Neuronal stem cell (in vitro differentiated cells): ENCODE measurements around the gene CEP112.

Experiments used
- DNase-seq: peaks from one replicate; pipeline ENCODE4 v3.0.0-alpha.2; 2013; ENCODE audit warnings: low spot score
- H2AFZ ChIP-seq: one replicate; pipeline ENCODE4 v1.6.1; 2013; ENCODE audit warnings: mild to moderate bottlenecking, low read length, inconsistent platforms
- H2AK5ac ChIP-seq: 2 replicates; pipeline ENCODE4 v1.6.1; 2013; ENCODE audit warnings: low read depth, mild to moderate bottlenecking, inconsistent platforms, low read length, moderate library complexity, mixed read lengths
- H2BK120ac ChIP-seq: 2 replicates; pipeline ENCODE4 v1.6.1; 2013; ENCODE audit warnings: low read depth, mild to moderate bottlenecking, inconsistent platforms, low read length, moderate library complexity, mixed read lengths
- H2BK12ac ChIP-seq: one replicate; pipeline ENCODE4 v1.6.1; 2013; ENCODE audit warnings: low read length, inconsistent platforms
- H2BK15ac ChIP-seq: 2 replicates; pipeline ENCODE4 v1.6.1; 2013; ENCODE audit warnings: mild to moderate bottlenecking, low read length, inconsistent platforms, mixed read lengths
- H2BK5ac ChIP-seq: one replicate; pipeline ENCODE4 v1.6.1; 2013; ENCODE audit warnings: inconsistent platforms, mild to moderate bottlenecking, low read length, moderate library complexity
- H3K14ac ChIP-seq: one replicate; pipeline ENCODE4 v1.6.1; 2013; ENCODE audit warnings: low read length, inconsistent platforms
- H3K18ac ChIP-seq: 2 replicates; pipeline ENCODE4 v1.6.1; 2013; ENCODE audit warnings: low read length, inconsistent platforms
- H3K23ac ChIP-seq: 2 replicates; pipeline ENCODE4 v1.6.1; 2013; ENCODE audit warnings: low read depth, mild to moderate bottlenecking, mixed read lengths, low read length, inconsistent platforms; ENCODE audit not compliant: poor library complexity
- H3K27ac ChIP-seq: replicated peaks from 3 replicates; pipeline ENCODE4 v1.5.1; 2013; ENCODE audit warnings: low read length, inconsistent platforms
- H3K27me3 ChIP-seq, 3 experiments: 2 replicates each; pipeline ENCODE4 v1.6.1; 2013; ENCODE audit warnings: low read length in 3 of 3, mild to moderate bottlenecking in 2 of 3, inconsistent platforms in 1 of 3, low read depth in 1 of 3, mixed read lengths in 1 of 3, moderate library complexity in 1 of 3; ENCODE audit not compliant: control insufficient read depth in 3 of 3, insufficient read depth in 3 of 3
- H3K36me3 ChIP-seq, 2 donors: replicated peaks in 1 of 2; 2 replicates each; pipeline ENCODE4 v1.6.1; 2013; ENCODE audit warnings: low read length in 2 of 2; ENCODE audit not compliant: control insufficient read depth in 2 of 2, insufficient read depth in 2 of 2
- H3K4ac ChIP-seq: 2 replicates; pipeline ENCODE4 v1.6.1; 2013; ENCODE audit warnings: inconsistent platforms, mild to moderate bottlenecking, low read length, moderate library complexity
- H3K4me1 ChIP-seq, 2 donors: 1 replicate in 1 of 2; 2 replicates in 1 of 2; pipeline ENCODE4 v1.6.1; 2013; ENCODE audit warnings: low read length in 2 of 2, low read depth in 1 of 2; ENCODE audit not compliant: control insufficient read depth in 2 of 2, insufficient read depth in 1 of 2
- H3K4me2 ChIP-seq: one replicate; pipeline ENCODE4 v1.6.1; 2013; ENCODE audit warnings: mild to moderate bottlenecking, low read length, inconsistent platforms; ENCODE audit not compliant: insufficient read depth, poor library complexity, severe bottlenecking
- H3K4me3 ChIP-seq, 2 donors: 2 replicates each; pipeline ENCODE4 v1.5.1; 2013; ENCODE audit warnings: low read length in 2 of 2, mild to moderate bottlenecking in 2 of 2, inconsistent platforms in 1 of 2, moderate library complexity in 1 of 2
- H3K79me1 ChIP-seq: one replicate; pipeline ENCODE4 v1.6.1; 2013; ENCODE audit warnings: low read depth, mild to moderate bottlenecking, inconsistent platforms, low read length, moderate library complexity
- H3K9ac ChIP-seq: one replicate; pipeline ENCODE4 v1.6.1; 2013; ENCODE audit warnings: mild to moderate bottlenecking, low read depth, low read length, inconsistent platforms; ENCODE audit not compliant: poor library complexity
- H3K9me3 ChIP-seq, 2 donors: replicated peaks in 1 of 2; 2 replicates each; pipeline versions ENCODE3 to v1.6.1; 2013; ENCODE audit warnings: low read length in 2 of 2, mild to moderate bottlenecking in 2 of 2, inconsistent platforms in 1 of 2, low read depth in 1 of 2, mixed read lengths in 1 of 2, moderate library complexity in 1 of 2; ENCODE audit not compliant: control insufficient read depth in 2 of 2, insufficient read depth in 1 of 2
- H4K8ac ChIP-seq: one replicate; pipeline ENCODE4 v1.6.1; 2013; ENCODE audit warnings: low read depth, mild to moderate bottlenecking, inconsistent platforms, low read length, moderate library complexity
- H4K91ac ChIP-seq: one replicate; pipeline ENCODE4 v1.6.1; 2013; ENCODE audit warnings: low read length, low read depth, mild to moderate bottlenecking, inconsistent platforms; ENCODE audit not compliant: poor library complexity
- WGBS, 2 donors: extraction: QIAGEN DNeasy Blood & Tissue Kit; methylation state at CpG; one replicate each; pipeline ENCODE4 v1.1.7; 2013; ENCODE audit warnings: missing lambda C conversion rate in 2 of 2, mixed read lengths in 1 of 2; ENCODE audit not compliant: insufficient read length in 2 of 2, insufficient replicate concordance in 1 of 2; ENCODE audit errors: extremely low coverage in 2 of 2; 5-methylcytosine and 5-hydroxymethylcytosine counted together

CEP112 gene

GRCh38 chr17:65799454-65799853 lies 392.5 kb downstream of the CEP112 start:
- WGBS, 2 donors: no CpG with 5 or more reads among the region's 1 CpG
- Histone ChIP-seq H2AK5ac (no peak overlapping the region), H4K8ac (no peak overlapping the region), H3K9me3 (peaks cover 2 to 10% of the 10 kb centered on the region in 2 donors), H3K4me2 (no peak overlapping the region), H3K18ac (no peak overlapping the region), H3K4me1 (no peaks in the 10 kb centered on the region), H2BK15ac (no peak overlapping the region), H3K14ac (no peak overlapping the region), H2AFZ (no peak overlapping the region), H4K91ac (no peak overlapping the region), H3K36me3 (no peaks in the 10 kb centered on the region), H3K9ac (no peak overlapping the region), H3K4me3 (no peak overlapping the region), H3K79me1 (no peaks in the 10 kb centered on the region), H2BK120ac (no peak overlapping the region), H2BK12ac (no peak overlapping the region), H3K27ac (no peak overlapping the region), H3K27me3 (no peaks in the 10 kb centered on the region), H2BK5ac (no peak overlapping the region), H3K4ac (no peak overlapping the region), H3K23ac (no peak overlapping the region)
- DNase-seq: no peak

DNA sequence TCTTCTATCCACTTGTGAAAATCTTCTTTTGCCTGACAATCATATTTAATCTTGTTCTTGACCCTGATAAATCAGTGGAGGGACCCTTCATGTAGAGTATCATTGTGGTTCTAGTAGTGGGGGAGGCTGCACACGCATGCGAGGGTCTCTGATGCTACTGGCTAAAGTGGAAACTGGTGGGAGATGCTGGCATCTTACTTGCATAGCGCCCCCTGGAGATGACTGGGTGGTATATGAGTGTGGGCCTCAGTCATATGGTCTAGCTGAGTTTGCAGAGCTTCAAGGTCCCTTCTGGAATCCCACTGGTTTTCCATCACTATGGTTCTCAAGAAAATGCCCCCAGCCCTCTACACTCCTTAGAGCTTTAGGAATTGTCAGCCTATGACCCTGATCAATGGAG lies 394.1 kb downstream of the CEP112 start:
- no peak overlapping the region for H3K4me2 ChIP-seq
- H3K4me3 ChIP-seq: no peak overlapping the region
- H3K9ac ChIP-seq: no peak overlapping the region
- H4K91ac ChIP-seq: no peak overlapping the region
- H3K27me3 ChIP-seq: no peaks in the 10 kb centered on the region
- H3K18ac ChIP-seq: no peak overlapping the region
- no peak overlapping the region for H2AFZ ChIP-seq
- no peaks in the 10 kb centered on the region for H3K4me1 ChIP-seq
- H4K8ac ChIP-seq: no peak overlapping the region
- no peak for DNase-seq
- H2AK5ac ChIP-seq: no peak overlapping the region
- H3K14ac ChIP-seq: no peak overlapping the region
- H3K79me1 ChIP-seq: no peaks in the 10 kb centered on the region
- no peaks in the 10 kb centered on the region for H3K36me3 ChIP-seq
- H3K4ac ChIP-seq: no peak overlapping the region
- H3K9me3 ChIP-seq: peaks cover 1 to 8% of the 10 kb centered on the region in 2 donors
- no peak overlapping the region for H3K27ac ChIP-seq
- H2BK15ac ChIP-seq: no peak overlapping the region
- no peak overlapping the region for H3K23ac ChIP-seq
- no peak overlapping the region for H2BK120ac ChIP-seq
- no peak overlapping the region for H2BK5ac ChIP-seq
- H2BK12ac ChIP-seq: no peak overlapping the region
- WGBS, 2 donors: no CpG with 5 or more reads among the region's 3 CpGs

GRCh38 chr17:65797101-65797500 lies 394.8 kb downstream of the CEP112 start:
- WGBS, 2 donors: no CpG with 5 or more reads among the region's 1 CpG
- DNase-seq: no peak

DNA sequence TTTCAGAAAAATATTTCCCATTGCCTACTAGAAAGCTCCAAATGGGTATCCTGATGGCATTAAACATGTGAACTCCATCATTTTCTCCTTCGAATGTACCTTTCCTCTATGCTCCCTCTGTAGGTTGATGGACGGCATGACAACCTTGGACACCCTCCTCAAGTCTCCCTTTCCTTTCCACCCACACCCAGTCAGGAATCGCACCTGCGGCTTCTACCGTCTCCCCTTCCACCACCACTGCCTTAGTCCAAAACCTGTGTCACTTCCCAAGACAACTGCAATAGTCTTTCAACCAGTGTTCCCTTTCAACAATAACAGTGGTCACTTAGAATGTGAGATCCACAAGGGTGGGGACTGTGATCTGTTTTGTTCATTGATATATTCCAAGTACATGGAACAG lies 397.4 kb downstream of the CEP112 start:
- Histone ChIP-seq H3K9me3 (no peaks in the 10 kb centered on the region), H2BK15ac (no peak overlapping the region), H2AFZ (no peak overlapping the region), H3K23ac (no peak overlapping the region), H3K9ac (no peak overlapping the region), H2BK5ac (no peak overlapping the region), H3K14ac (no peak overlapping the region), H2BK120ac (no peak overlapping the region), H2AK5ac (no peak overlapping the region), H3K4me2 (no peak overlapping the region), H3K27me3 (no peaks in the 10 kb centered on the region), H3K4me3 (no peak overlapping the region), H2BK12ac (no peak overlapping the region), H4K8ac (no peak overlapping the region), H4K91ac (no peak overlapping the region), H3K27ac (no peak overlapping the region), H3K4ac (no peak overlapping the region), H3K18ac (no peak overlapping the region), H3K79me1 (no peaks in the 10 kb centered on the region), H3K36me3 (no peaks in the 10 kb centered on the region), H3K4me1 (no peaks in the 10 kb centered on the region)
- DNase-seq: no peak
- WGBS, 2 donors: no CpG with 5 or more reads among the region's 5 CpGs

More at GRCh38 chr17:65797101-65797500, 394.8 kb downstream of the CEP112 start:
- H3K23ac ChIP-seq: no peak overlapping the region
- H3K9me3 ChIP-seq: peaks cover 0 to 1% of the 10 kb centered on the region in 2 donors
- H3K18ac ChIP-seq: no peak overlapping the region
- H3K36me3 ChIP-seq: no peaks in the 10 kb centered on the region
- H2AK5ac ChIP-seq: no peak overlapping the region
- H3K4me3 ChIP-seq: no peak overlapping the region
- no peak overlapping the region for H3K14ac ChIP-seq
- no peaks in the 10 kb centered on the region for H3K27me3 ChIP-seq
- H2BK15ac ChIP-seq: no peak overlapping the region
- H3K4me1 ChIP-seq: no peaks in the 10 kb centered on the region
- H3K9ac ChIP-seq: no peak overlapping the region
- no peak overlapping the region for H3K4me2 ChIP-seq
- no peak overlapping the region for H4K8ac ChIP-seq
- no peak overlapping the region for H4K91ac ChIP-seq
- no peak overlapping the region for H2BK12ac ChIP-seq
- no peak overlapping the region for H2BK5ac ChIP-seq
- no peak overlapping the region for H2AFZ ChIP-seq
- H3K79me1 ChIP-seq: no peaks in the 10 kb centered on the region
- H2BK120ac ChIP-seq: no peak overlapping the region
- H3K4ac ChIP-seq: no peak overlapping the region
- no peak overlapping the region for H3K27ac ChIP-seq
